RKO (cell line): ENCODE data around the gene CCDC141.

ENCODE experiments used
- DNase-seq: peaks from one replicate; pipeline ENCODE4 v3.0.0-alpha.2; 2016; ENCODE audit warnings: low spot score

The CCDC141 gene

GRCh38 chr2:178978667-178979066 lies 71.3 kb downstream of the CCDC141 start:
- no peak for DNase-seq

DNA sequence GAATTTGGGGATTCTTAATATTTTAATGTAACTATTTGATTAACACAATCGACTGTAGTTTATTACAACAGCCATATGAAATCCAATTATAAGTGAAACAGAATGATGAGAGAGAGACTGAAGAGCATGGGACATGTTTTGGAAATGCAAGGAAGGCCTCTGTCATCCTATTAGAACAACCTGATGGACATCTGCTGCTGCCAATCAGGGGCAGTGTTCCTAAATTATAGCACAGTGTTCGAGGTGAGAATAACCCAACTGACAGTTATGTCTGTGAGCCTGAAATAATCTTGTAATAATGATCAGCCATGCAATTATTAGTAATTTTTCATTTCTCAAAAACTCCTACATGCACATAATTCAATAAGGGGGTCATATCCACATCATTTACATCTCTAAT lies 73.6 kb downstream of the CCDC141 start:
- DNase-seq, result no peak

DNA sequence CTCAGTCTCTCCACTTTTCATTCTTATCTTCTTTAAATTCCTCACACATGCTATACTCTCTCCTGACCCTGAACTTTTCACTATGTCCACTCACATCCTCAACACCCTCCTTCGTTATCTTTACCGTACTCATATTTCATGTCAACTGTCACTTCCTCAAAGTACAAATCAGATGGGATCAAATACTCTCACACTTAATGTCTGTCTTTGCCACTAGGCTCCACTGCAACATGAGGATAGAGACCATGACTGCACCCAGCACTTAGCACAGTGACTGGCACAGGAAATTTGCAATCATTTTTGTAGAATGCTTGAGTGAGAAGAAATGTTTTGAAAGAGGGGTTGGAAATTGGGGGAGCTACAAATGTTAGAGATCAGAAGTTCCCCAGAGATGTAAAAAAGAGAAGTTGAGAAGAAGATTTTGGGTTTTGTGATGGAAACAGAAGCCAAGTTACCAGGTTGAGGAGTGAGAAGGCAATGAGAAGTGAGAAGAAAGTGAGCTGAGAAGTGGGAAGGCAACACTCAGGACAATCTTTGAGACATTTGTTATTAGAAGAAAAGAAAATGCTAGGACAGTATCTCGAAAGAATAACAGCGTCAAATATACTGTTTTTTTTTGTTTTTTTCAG lies 87.0 kb downstream of the CCDC141 start:
- DNase-seq, result no peak

DNA sequence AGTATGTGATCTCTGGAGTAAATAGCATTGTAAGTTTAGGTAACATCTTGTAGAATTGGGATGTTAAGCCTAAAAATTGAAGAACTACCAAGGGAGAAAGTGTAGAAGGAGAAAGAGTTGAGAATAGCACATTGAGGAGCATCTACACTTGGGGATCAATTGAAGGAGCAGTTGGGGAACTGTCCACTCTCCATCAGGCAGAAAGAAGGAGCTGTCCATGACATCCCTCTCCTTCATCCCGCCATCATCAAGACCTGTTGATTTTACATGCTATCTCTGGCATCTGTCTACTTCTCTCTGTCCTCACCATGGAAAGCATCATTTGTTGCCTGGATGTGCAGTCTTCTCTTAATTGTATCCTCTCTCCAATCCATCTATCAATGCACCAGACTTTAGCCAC lies 87.8 kb downstream of the CCDC141 start:
- DNase-seq, result no peak

DNA sequence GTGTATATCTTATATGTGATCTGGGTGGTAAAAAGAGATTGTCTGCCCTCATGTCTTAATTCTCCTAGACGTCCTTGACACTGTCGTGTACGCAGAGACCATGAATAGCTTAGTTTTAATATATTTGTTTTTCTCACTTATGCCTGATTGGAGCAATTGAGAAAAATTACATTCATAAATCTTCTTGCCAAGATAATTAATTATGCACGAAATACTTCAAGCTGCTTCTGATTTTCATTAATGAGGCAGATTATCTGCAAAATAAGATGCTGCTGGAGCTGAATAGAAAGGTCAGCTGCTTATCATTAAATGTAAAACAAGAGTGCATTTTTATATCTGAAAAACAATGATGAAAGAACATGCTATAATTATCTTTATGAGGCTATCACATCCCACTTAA lies 95.9 kb downstream of the CCDC141 start:
- DNase-seq, result no peak

- no peak for DNase-seq
Observed at GRCh38 chr2:178951266-178952006, 98.5 kb downstream of the CCDC141 start.

DNA sequence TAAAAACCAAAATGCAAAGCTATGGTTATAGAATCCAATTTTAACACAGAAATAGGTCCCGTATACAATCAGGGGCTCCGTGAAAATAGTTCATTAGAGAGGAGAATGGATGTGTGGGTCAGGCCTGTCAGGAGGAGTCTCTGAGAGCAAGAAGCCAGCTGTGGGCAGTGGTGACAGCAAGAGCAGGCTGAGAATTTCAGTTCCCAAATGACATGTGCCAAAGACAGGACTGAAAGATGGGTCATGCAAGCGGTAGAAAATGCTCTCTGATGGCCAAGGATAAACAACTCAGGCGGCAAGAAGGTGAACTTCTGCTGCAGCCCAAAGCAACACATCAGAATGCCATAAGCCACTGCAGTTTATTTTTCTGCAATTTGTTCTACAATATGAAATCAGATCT lies 100.4 kb downstream of the CCDC141 start:
- DNase-seq, result no peak

DNA sequence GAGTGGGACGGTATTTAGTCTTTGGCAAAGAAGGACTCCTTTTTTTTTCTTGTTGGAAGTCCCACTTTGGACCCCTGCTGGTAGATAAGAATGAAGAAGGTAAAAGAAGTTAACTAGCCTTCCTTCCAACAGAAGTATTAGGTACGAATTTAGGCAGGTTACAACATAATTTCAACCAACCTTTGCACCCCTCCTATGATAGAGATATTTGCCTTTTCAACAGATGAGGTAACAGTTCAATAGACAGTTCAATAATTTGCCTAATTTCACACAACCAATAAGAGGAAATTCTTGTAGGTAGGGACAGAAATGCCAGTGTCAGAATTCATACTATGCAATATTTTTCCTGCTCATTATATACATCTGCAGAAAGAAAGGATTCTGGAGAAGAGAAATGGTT lies 100.8 kb downstream of the CCDC141 start:
- DNase-seq, result no peak

DNA sequence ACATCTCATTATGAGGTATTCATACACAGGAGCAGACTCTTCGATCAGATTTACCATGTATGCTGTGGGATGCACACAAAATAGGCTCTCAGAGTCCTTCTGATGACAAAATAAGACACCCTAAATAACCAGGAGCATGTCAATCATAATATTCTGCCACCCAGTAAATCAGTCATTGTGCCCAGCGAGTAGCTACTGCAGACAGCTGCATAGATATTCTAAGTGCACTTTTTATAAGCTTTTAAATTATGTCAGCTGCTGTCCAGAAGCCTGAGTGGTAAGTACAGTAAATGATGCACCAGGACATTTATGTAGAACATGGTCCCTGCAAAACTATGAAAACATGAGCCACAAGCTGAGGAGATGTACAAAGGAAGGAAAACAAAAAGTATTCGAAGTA lies 102.9 kb downstream of the CCDC141 start:
- DNase-seq, result no peak

- peak; percentile 21 for DNase-seq
Observed at GRCh38 chr2:178946494-178946893, 103.4 kb downstream of the CCDC141 start.

- DNase-seq, result no peak
Observed at GRCh38 chr2:178943745-178944144, 106.2 kb downstream of the CCDC141 start.

DNA sequence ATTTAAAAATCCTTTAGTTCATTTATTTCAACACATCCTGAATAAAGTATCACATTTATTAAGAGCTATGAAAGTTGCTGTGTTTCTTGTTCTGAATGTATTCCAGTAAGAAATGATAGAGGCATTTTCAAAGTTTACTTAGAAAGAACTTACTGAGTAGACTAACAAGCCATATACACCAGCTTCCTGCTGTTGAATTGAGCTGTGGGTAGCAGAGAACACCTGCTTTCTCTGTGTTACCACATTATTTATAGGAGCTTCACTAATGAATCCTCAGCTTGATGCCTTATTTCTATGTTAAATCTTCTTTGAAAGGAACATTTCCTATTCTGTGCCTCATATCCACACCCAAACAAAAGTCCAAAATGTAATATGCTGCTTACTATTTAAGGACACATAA lies 115.4 kb downstream of the CCDC141 start:
- DNase-seq, result no peak

DNA sequence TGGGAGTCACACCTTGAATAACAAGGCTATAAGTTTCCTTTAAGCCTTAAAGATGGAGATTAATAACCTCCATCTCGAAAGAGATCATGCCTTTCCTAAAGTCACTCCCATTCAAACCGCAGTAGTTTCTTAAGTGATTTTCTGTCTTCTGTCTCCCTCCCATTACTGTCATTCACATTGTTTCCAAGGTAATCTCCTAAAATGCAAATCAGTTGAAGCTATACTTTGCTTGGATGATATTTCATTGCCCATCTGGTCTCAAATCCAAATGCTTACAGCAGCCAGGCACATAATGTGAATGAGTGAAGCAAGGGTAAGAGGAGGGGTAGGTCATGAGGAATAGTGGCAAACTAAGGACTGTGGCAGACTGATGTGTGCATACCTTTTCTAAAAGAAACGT lies 116.4 kb downstream of the CCDC141 start:
- no peak for DNase-seq

DNA sequence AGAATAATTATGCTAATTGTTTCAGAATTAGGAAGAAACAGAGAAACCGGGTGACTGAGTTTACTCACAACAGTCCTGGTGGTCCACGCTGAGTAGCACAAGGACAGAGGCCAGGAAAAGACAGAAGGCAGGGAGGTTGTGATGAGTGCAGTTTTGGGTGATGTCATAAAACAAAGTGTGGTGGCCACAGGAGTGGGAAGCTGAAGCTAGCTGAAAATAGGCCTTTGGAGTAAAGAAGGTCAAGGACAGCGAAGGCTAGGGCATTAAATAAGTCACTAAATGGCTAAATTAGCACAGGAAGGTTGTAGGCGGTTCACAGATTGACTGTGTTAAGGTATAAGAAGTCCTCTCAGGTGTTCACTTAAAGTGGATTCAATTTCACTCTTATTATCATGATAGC lies 121.9 kb downstream of the CCDC141 start:
- no peak for DNase-seq

- DNase-seq, result no peak
Observed at GRCh38 chr2:178927173-178927572, 122.8 kb downstream of the CCDC141 start.

GRCh38 chr2:178924817-178925216 lies 125.1 kb downstream of the CCDC141 start:
- DNase-seq, result peak; percentile 28

DNA sequence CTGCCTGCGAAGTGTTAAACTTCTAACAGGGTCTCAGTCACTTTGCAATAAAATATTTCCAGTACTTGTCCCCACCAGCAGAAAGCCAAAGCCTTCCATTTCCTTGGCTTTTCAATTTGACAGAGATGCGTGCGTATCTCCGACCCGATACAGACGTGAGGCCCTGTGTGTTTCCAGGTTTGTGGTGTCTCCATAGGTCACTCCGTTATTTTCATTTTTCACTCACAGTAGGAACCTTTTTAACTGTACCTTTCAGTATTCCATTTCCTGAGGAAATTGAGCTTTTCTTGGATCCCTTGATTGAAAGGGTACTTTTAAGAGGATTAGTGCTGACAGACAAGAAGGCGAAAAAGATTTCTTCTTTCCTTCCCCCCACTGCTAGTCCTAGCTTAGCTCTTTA lies 126.4 kb downstream of the CCDC141 start:
- DNase-seq, result no peak

GRCh38 chr2:178920916-178921513 lies 128.9 kb downstream of the CCDC141 start:
- DNase-seq, result no peak

GRCh38 chr2:178917555-178917954 lies 132.4 kb downstream of the CCDC141 start:
- DNase-seq, result no peak

- no peak for DNase-seq
Observed at GRCh38 chr2:178915423-178916173, 134.3 kb downstream of the CCDC141 start.

DNA sequence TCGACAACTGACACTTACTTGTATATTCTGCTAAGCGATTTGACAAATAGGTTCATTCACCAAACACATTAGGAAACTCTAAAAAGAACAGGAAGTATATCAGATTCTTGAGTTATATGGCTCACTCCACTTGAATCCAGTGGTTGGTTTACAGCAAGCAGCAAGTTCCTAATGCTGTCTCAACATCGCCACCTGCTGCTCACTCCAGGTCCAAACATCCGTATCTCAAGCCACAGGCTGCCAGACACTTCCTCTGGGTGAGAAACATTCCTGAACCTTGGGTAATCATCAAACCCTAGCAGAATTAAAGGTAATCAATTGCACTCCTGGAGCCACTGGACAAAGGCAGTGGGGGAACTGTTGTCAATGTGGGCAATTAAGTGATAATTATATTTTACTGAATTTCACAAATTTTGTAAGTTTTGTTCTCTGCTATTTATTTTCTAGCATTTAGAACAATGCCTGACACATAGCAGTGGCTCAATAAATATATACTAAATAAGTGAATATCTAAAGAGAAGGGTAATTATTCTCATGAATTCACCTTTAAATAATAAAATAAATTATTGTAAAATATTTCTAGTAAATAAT lies 135.6 kb downstream of the CCDC141 start:
- DNase-seq, result peak; percentile 89

DNA sequence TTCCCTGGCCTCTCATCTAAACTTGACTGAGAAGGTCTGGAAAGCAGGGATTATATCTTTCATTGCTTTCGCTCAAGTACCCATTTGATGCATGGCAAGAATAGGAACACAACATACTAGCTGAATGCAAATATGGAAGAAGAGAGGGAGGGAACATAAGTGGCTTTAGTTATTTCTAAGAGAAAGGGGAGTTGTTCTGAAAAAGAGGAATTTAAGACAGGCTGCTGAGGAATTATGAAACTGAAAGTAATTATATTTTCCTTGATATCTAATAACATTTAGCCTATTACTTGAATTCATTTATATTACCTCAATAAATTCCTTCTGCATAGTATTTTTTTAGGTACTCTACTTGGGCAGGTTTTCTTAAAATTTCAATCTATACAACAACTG lies 136.9 kb downstream of the CCDC141 start:
- DNase-seq, result no peak
